ENCODE data around the gene REV3L. TPM values are rescaled to one million over a fixed set of nuclear protein-coding genes. Genes with fewer than 3 reads are reported as not detected.
"Not testable (repeated sequence)": the region's sequence is repeated elsewhere in the genome, so short reads cannot be mapped to it uniquely, and the experiment has no call there.

The REV3L gene
- total and polyA plus RNA-seq, 4 donors: 5.0 to 74.9 (median 41.2) TPM

DNA sequence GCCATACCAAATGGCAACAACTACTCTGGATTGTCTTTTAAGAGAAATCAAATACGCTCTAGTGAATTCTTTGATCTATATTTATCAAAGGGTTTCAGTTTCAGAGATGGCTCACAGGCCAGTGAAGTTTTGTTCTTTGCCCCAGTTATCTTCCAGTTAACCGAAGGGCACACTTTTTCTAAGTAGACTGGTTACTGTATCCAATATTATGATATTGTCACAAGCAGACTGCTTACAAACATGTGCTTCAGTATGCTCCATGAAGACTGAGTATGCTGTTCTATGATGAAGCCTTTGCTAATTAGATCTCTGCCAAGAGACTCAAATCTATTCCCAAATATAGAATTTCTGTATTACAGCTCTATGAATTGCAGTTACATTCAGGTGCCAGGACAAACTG, 181.1 kb downstream of the REV3L start:
- H3K27ac ChIP-seq (ENCODE audit: low read depth in 1 of 2, low read length in 2 of 2): no peak overlapping the region
- no peak for ATAC-seq (ENCODE audit: low FRiP score)

DNA sequence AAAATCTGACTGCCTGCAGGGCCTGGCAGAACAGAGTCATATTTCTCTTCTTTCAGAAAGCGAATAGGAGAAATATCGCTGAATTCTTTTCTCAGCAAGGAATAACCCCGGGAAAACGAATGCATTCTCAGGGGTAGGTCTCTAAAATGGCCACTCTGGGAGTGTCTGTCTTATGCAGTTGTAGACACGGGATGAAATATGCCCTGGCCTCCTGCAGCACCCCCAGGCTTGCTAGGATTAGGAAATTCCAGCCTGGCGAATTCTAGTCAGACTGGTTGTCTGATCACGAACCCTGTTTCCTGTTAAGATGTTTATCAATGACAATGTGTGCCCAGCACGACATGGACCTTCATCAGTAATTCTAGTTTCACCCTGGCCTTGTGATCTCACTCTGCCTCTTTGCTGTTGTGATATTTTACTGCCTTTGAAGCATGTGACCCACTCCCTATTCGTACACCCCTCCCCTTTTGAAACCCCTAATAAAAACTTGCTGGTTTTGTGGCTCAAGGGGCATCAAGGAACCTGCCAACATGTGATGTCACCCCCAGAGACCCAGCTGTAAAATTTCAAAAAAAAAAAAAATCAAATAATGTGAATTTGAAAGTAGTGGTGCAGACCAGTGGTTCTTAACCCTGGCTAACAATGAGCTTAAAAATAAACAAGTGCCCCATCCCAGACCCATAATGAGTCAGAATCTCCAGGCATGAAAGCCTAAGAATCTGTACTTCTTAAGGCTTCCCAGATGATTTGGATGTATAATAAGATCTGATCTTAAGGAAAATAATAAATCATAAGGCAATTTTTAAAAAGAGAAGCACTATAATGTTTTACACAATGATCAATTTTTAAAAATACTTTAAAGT, 181.8 kb downstream of the REV3L start:
- H3K4me1 ChIP-seq (ENCODE audit: control insufficient read depth in 1 of 2, insufficient read depth in 2 of 2, low read length in 2 of 2); H3K9me3 ChIP-seq (ENCODE audit: control insufficient read depth, low read length); H3K36me3 ChIP-seq (ENCODE audit: control insufficient read depth in 1 of 2, insufficient read depth in 2 of 2, low read length in 1 of 2); H3K27ac ChIP-seq (ENCODE audit: low read depth in 1 of 2, low read length in 2 of 2); H3K4me3 ChIP-seq (ENCODE audit: low read length in 2 of 2); ATAC-seq (ENCODE audit: low FRiP score); DNase-seq; intact Hi-C loops (cut with DNase I); H3K27me3 ChIP-seq (ENCODE audit: control insufficient read depth in 1 of 2, insufficient read depth in 2 of 2, low read length in 1 of 2): not testable (repeated sequence)
- WGBS, 2 donors: 87% methylated on average over 9 of the region's 9 CpGs

More for the DNA sequence above, 181.1 kb downstream of the REV3L start:
- 36 to 51% methylated on average over 2 of the region's 2 CpGs for WGBS, 2 donors
- Histone ChIP-seq H3K4me3 (ENCODE audit: low read length in 2 of 2) (no peak overlapping the region), H3K27me3 (ENCODE audit: control insufficient read depth in 1 of 2, insufficient read depth in 2 of 2, low read length in 1 of 2) (no peaks in the 10 kb centered on the region), H3K4me1 (ENCODE audit: control insufficient read depth in 1 of 2, insufficient read depth in 2 of 2, low read length in 2 of 2) (peaks cover 0 to 2% of the 10 kb centered on the region in 2 donors), H3K9me3 (ENCODE audit: control insufficient read depth, low read length) (no peaks in the 10 kb centered on the region), H3K36me3 (ENCODE audit: control insufficient read depth in 1 of 2, insufficient read depth in 2 of 2, low read length in 1 of 2) (peaks cover 0 to 2% of the 10 kb centered on the region in 2 donors)
- intact Hi-C loops (cut with DNase I): no loop called here
- no peak for DNase-seq

DNA sequence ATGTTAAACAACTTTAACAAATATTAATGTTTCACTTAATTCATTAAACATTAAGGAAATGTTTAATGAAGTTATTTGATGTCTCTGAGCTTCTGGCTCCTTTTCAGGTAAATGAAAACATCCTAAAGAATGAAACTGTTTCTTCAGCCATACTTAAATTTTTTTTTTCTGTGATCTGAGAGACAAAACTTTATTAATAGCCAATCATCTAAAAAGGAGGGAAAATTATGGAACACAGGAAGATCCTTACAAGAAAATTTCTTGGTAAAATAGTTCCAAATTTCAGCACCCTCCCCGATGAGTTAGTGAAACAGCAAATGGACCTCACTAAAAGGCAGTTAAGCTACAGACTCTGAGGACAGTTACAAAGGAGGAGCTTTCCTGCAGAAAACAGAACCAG, 185.2 kb downstream of the REV3L start:
- H3K36me3 ChIP-seq (ENCODE audit: control insufficient read depth in 1 of 2, insufficient read depth in 2 of 2, low read length in 1 of 2): no peaks in the 10 kb centered on the region
- WGBS, 2 donors: 87 to 91% methylated on average over 1 of the region's 1 CpG
- H3K4me3 ChIP-seq (ENCODE audit: low read length in 2 of 2): no peak overlapping the region
- intact Hi-C loops (cut with DNase I): no loop called here
- DNase-seq: no peak
- no peaks in the 10 kb centered on the region for H3K9me3 ChIP-seq (ENCODE audit: control insufficient read depth, low read length)
- H3K4me1 ChIP-seq (ENCODE audit: control insufficient read depth in 1 of 2, insufficient read depth in 2 of 2, low read length in 2 of 2): peaks cover 0 to 2% of the 10 kb centered on the region in 2 donors
- H3K27me3 ChIP-seq (ENCODE audit: control insufficient read depth in 1 of 2, insufficient read depth in 2 of 2, low read length in 1 of 2): no peaks in the 10 kb centered on the region
- H3K27ac ChIP-seq (ENCODE audit: low read depth in 1 of 2, low read length in 2 of 2): no peak overlapping the region
- no peak for ATAC-seq (ENCODE audit: low FRiP score)

DNA sequence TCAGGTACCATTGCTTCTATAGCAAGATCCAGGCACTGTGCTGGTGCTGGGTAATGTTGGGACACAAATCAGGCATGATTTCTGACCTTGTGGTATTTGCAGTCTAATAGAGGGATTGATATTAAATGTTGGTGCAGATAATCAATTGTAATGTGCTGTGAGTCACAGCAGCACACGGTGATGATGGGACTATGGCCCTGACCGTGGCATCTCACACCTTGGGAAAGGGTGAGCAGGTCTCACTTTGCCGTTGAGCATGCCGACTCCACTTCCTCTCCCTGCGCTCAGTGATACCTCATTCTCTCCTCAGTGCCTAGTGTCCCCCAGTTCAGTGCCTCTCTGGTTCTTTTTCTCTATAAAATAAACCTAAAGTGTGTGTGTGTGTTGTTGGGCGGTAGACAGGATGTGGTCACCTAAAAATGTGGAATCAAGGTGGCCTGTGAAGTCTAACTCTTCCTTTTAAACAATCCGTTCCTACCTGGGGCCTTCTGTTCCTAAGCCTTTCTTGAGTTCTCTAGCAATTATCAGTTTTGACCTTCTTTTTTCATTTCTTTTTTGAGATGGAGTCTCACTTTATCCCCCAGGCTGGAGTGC, 188.5 kb downstream of the REV3L start:
- DNase-seq (no peak), ATAC-seq (ENCODE audit: low FRiP score) (no peak)
- H3K4me1 ChIP-seq (ENCODE audit: control insufficient read depth in 1 of 2, insufficient read depth in 2 of 2, low read length in 2 of 2): no peaks in the 10 kb centered on the region
- 94 to 95% methylated on average over 7 of the region's 7 CpGs for WGBS, 2 donors
- H3K27ac ChIP-seq (ENCODE audit: low read depth in 1 of 2, low read length in 2 of 2): no peak overlapping the region
- H3K9me3 ChIP-seq (ENCODE audit: control insufficient read depth, low read length): no peaks in the 10 kb centered on the region
- no peak overlapping the region for H3K4me3 ChIP-seq (ENCODE audit: low read length in 2 of 2)
- H3K27me3 ChIP-seq (ENCODE audit: control insufficient read depth in 1 of 2, insufficient read depth in 2 of 2, low read length in 1 of 2): no peaks in the 10 kb centered on the region
- peaks cover 0 to 4% of the 10 kb centered on the region in 2 donors for H3K36me3 ChIP-seq (ENCODE audit: control insufficient read depth in 1 of 2, insufficient read depth in 2 of 2, low read length in 1 of 2)
- intact Hi-C loops (cut with DNase I): no loop called here

DNA sequence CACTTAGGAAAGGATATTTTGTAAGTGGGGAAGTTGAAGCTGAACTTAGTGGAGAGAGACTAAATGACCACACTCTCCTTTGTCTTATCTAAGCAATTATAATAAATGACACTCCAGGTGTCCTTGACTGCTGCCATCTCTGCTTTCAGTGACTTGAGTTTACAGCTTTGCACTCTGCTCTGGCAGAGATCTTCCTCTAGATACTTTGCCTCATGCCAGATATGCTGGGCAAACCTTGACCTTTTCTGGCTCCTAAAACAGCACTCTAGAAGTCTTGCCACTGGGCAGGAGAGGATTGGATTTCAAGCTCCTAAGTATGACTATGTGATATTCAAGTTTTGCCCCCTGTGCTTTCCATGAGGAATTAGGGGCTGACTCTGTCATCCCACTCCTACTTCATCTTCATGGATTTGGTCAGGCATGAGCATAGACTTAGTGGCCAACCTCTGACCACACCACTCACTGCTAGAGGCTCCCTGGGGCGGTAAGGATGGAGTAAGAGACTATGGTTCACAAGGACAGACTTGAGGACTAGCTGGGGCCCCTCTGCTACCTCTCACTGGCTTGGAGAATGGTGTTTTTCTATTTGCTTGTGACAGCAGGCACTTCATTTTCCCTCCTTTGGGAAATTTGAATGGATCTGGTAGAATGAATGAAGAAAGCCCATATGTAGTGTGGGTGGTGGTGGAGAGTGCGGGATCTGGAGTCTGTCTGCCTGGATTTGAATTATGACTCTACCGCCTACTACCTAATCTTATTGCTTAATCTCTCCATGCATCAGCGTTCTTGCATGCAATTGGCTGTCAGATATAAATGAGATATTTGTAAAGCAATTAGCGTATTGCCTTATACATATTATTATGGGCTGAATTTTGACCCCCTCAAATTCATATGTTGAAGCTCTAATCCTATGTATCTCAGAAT, 191.4 kb downstream of the REV3L start:
- intact Hi-C loops (cut with DNase I): no loop called here
- Histone ChIP-seq H3K4me1 (ENCODE audit: control insufficient read depth in 1 of 2, insufficient read depth in 2 of 2, low read length in 2 of 2) (no peaks in the 10 kb centered on the region), H3K27ac (ENCODE audit: low read depth in 1 of 2, low read length in 2 of 2) (no peak overlapping the region), H3K4me3 (ENCODE audit: low read length in 2 of 2) (no peak overlapping the region), H3K27me3 (ENCODE audit: control insufficient read depth in 1 of 2, insufficient read depth in 2 of 2, low read length in 1 of 2) (no peaks in the 10 kb centered on the region), H3K9me3 (ENCODE audit: control insufficient read depth, low read length) (no peaks in the 10 kb centered on the region), H3K36me3 (ENCODE audit: control insufficient read depth in 1 of 2, insufficient read depth in 2 of 2, low read length in 1 of 2) (peaks cover 0 to 4% of the 10 kb centered on the region in 2 donors)
- WGBS, 2 donors: 86 to 90% methylated on average over 5 of the region's 5 CpGs
- DNase-seq (no peak), ATAC-seq (ENCODE audit: low FRiP score) (no peak)

DNA sequence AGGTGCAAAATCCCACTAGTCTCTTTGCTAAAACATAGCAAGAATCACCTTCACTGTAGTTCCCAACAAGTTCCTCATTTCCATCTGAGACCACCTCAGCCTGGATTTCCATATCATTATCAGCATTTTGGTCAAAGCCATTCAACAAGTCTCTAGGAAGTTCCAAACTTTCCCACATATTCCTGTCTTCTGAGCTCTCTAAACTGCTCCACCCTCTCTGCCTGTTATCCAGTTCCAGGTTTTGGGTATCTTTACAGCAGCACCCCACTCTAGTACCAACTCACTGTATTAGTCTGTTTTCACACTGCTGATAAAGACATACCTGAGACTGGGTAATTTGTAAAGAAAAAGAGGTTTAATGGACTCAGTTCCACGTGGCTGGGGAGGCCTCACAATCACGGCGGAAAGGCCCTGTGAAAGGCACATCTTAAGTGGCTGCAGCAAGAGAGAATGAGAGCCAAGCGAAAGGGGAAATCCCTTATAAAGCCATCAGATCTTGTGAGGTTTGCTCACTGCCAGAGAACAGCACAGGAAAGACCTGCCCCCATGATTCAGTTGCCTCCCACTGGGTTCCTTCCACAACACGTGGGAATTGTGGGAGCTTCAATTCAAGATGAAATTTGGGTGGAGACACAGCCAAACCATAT, 192.2 kb downstream of the REV3L start:
- H3K4me3 ChIP-seq (ENCODE audit: low read length in 2 of 2); H3K4me1 ChIP-seq (ENCODE audit: control insufficient read depth in 1 of 2, insufficient read depth in 2 of 2, low read length in 2 of 2); H3K27ac ChIP-seq (ENCODE audit: low read depth in 1 of 2, low read length in 2 of 2); ATAC-seq (ENCODE audit: low FRiP score); intact Hi-C loops (cut with DNase I); H3K27me3 ChIP-seq (ENCODE audit: control insufficient read depth in 1 of 2, insufficient read depth in 2 of 2, low read length in 1 of 2); H3K36me3 ChIP-seq (ENCODE audit: control insufficient read depth in 1 of 2, insufficient read depth in 2 of 2, low read length in 1 of 2); H3K9me3 ChIP-seq (ENCODE audit: control insufficient read depth, low read length); DNase-seq: not testable (repeated sequence)
- 80% methylated on average over 5 of the region's 5 CpGs for whole genome bisulfite sequencing, 2 donors

DNA sequence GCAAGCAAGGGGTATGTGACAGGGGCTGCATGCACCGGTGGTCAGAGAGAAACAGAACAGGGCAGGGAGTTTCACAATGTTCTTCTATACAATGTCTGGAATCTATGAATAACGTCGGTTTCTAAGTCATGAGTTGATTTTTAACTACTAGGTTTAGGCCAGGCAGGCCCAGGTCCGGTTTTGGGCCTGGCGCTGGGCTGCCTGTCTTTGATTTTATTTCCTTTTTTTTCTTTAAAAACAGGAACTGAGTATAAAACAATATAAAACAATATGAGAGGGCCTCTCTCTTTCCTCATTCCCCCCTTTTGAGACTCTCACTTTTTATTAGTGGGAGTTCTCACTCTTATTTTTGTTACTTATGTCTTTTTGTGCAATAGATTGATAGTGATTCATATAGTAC, 198.7 kb downstream of the REV3L start:
- H3K27me3 ChIP-seq (ENCODE audit: control insufficient read depth in 1 of 2, insufficient read depth in 2 of 2, low read length in 1 of 2); H3K4me1 ChIP-seq (ENCODE audit: control insufficient read depth in 1 of 2, insufficient read depth in 2 of 2, low read length in 2 of 2); H3K27ac ChIP-seq (ENCODE audit: low read depth in 1 of 2, low read length in 2 of 2); intact Hi-C loops (cut with DNase I); DNase-seq; H3K9me3 ChIP-seq (ENCODE audit: control insufficient read depth, low read length); H3K4me3 ChIP-seq (ENCODE audit: low read length in 2 of 2); ATAC-seq (ENCODE audit: low FRiP score); H3K36me3 ChIP-seq (ENCODE audit: control insufficient read depth in 1 of 2, insufficient read depth in 2 of 2, low read length in 1 of 2): not testable (repeated sequence)
- 84 to 93% methylated on average over 5 of the region's 5 CpGs for WGBS, 2 donors

DNA sequence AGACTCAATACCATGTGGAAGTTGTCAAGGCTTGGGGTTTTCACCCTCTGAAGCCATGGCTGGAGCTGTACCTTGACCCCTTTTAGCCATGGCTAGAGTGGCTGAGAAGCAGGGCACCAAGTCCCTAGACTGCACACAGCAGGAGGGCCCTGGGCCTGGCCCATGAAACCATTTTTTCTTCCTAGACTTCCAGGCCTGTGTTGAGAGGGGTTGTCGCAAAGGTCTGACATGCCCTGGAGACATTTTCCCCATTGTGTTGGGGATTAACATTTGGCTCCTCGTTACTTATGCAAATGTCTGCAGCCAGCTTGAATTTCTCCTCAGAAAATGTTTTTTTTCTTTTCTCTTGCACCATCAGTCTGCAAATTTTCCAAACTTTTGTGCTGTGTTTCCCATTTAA, 199.3 kb downstream of the REV3L start:
- H3K36me3 ChIP-seq (ENCODE audit: control insufficient read depth in 1 of 2, insufficient read depth in 2 of 2, low read length in 1 of 2): peaks cover 0 to 2% of the 10 kb centered on the region in 2 donors
- H3K4me1 ChIP-seq (ENCODE audit: control insufficient read depth in 1 of 2, insufficient read depth in 2 of 2, low read length in 2 of 2): no peaks in the 10 kb centered on the region
- ATAC-seq (ENCODE audit: low FRiP score): no peak
- no peak overlapping the region for H3K27ac ChIP-seq (ENCODE audit: low read depth in 1 of 2, low read length in 2 of 2)
- DNase-seq: no peak
- no peaks in the 10 kb centered on the region for H3K27me3 ChIP-seq (ENCODE audit: control insufficient read depth in 1 of 2, insufficient read depth in 2 of 2, low read length in 1 of 2)
- no peak overlapping the region for H3K4me3 ChIP-seq (ENCODE audit: low read length in 2 of 2)
- WGBS, 2 donors: 89 to 92% methylated on average over 2 of the region's 2 CpGs
- H3K9me3 ChIP-seq (ENCODE audit: control insufficient read depth, low read length): no peaks in the 10 kb centered on the region
- intact Hi-C loops (cut with DNase I): no loop called here
